ENCODE data around the gene FAM222B.

The FAM222B gene

DNA sequence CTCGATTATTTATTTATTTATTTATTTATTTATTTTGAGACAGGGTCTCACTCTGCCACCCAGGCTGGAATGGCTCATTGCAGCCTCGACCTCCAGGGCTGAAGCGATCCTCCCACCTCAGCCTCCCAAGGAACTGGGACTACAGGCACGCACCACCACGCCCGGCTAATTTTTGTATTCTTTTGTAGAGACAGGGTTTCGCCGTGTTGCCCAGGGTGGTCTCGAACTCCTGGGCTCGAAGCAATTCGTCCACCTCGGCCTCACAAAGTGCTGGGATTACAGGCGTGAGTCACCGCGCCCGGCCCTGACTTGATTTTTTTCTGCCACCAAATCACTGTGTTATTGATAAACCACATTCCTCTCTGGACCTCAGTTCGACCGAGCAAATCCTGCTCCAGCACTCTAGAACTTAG, 123.6 kb downstream of the FAM222B start (continued):
- TF ChIP-seq, protein P1, sequence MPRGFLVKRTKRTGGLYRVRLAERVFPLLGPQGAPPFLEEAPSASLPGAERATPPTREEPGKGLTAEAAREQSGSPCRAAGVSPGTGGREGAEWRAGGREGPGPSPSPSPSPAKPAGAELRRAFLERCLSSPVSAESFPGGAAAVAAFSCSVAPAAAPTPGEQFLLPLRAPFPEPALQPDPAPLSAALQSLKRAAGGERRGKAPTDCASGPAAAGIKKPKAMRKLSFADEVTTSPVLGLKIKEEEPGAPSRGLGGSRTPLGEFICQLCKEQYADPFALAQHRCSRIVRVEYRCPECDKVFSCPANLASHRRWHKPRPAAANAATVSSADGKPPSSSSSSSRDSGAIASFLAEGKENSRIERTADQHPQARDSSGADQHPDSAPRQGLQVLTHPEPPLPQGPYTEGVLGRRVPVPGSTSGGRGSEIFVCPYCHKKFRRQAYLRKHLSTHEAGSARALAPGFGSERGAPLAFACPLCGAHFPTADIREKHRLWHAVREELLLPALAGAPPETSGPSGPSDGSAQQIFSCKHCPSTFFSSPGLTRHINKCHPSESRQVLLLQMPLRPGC (tag by site-specific recombination; IDR thresholded peaks at IDR 0.05): 0 out of 2 replicates have a peak, but pooled peaks have one; percentile 20
- no peak for TF ChIP-seq ZNF670 (tag by site-specific recombination; IDR thresholded peaks at IDR 0.05; ENCODE audit: low read depth)
- TF ChIP-seq, protein P2, sequence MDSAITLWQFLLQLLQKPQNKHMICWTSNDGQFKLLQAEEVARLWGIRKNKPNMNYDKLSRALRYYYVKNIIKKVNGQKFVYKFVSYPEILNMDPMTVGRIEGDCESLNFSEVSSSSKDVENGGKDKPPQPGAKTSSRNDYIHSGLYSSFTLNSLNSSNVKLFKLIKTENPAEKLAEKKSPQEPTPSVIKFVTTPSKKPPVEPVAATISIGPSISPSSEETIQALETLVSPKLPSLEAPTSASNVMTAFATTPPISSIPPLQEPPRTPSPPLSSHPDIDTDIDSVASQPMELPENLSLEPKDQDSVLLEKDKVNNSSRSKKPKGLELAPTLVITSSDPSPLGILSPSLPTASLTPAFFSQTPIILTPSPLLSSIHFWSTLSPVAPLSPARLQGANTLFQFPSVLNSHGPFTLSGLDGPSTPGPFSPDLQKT (IDR thresholded peaks at IDR 0.05; ENCODE audit: borderline replicate concordance, low read depth, low read length): no peak
- no peak for TF ChIP-seq ZNF175 (tag by site-specific recombination; IDR thresholded peaks at IDR 0.05)
- TF ChIP-seq, protein P3, sequence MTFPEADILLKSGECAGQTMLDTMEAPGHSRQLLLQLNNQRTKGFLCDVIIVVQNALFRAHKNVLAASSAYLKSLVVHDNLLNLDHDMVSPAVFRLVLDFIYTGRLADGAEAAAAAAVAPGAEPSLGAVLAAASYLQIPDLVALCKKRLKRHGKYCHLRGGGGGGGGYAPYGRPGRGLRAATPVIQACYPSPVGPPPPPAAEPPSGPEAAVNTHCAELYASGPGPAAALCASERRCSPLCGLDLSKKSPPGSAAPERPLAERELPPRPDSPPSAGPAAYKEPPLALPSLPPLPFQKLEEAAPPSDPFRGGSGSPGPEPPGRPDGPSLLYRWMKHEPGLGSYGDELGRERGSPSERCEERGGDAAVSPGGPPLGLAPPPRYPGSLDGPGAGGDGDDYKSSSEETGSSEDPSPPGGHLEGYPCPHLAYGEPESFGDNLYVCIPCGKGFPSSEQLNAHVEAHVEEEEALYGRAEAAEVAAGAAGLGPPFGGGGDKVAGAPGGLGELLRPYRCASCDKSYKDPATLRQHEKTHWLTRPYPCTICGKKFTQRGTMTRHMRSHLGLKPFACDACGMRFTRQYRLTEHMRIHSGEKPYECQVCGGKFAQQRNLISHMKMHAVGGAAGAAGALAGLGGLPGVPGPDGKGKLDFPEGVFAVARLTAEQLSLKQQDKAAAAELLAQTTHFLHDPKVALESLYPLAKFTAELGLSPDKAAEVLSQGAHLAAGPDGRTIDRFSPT (tag by site-specific recombination; IDR thresholded peaks at IDR 0.05): peak; percentile 81
- TF ChIP-seq ZNF768 (tag by site-specific recombination; IDR thresholded peaks at IDR 0.05): no peak
- TF ChIP-seq ZNF501 (tag by site-specific recombination; IDR thresholded peaks at IDR 0.05): 0 out of 2 replicates have a peak, but pooled peaks have one; percentile 26
- peak; percentile 29; the same call in 1 of the 2 replicates for TF ChIP-seq ZFP37 (tag by site-specific recombination; IDR thresholded peaks at IDR 0.05)
- TF ChIP-seq, protein P4, sequence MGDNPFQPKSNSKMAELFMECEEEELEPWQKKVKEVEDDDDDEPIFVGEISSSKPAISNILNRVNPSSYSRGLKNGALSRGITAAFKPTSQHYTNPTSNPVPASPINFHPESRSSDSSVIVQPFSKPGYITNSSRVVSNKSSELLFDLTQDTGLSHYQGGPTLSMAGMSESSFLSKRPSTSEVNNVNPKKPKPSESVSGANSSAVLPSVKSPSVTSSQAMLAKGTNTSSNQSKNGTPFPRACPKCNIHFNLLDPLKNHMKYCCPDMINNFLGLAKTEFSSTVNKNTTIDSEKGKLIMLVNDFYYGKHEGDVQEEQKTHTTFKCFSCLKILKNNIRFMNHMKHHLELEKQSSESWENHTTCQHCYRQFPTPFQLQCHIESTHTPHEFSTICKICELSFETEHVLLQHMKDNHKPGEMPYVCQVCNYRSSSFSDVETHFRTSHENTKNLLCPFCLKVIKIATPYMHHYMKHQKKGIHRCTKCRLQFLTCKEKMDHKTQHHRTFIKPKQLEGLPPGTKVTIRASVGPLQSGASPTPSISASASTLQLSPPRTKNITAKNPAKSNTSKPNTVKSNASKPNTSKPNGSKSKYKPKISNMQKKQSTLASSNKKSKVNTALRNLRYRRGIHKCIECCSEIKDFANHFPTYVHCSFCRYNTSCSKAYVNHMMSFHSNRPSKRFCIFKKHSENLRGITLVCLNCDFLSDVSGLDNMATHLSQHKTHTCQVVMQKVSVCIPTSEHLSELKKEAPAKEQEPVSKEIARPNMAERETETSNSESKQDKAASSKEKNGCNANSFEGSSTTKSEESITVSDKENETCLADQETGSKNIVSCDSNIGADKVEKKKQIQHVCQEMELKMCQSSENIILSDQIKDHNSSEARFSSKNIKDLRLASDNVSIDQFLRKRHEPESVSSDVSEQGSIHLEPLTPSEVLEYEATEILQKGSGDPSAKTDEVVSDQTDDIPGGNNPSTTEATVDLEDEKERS (tag by site-specific recombination; IDR thresholded peaks at IDR 0.05): 0 out of 2 replicates have a peak, but pooled peaks have one; percentile 17
- no peak for TF ChIP-seq MYNN (tag by site-specific recombination; IDR thresholded peaks at IDR 0.05; ENCODE audit: borderline replicate concordance)

DNA sequence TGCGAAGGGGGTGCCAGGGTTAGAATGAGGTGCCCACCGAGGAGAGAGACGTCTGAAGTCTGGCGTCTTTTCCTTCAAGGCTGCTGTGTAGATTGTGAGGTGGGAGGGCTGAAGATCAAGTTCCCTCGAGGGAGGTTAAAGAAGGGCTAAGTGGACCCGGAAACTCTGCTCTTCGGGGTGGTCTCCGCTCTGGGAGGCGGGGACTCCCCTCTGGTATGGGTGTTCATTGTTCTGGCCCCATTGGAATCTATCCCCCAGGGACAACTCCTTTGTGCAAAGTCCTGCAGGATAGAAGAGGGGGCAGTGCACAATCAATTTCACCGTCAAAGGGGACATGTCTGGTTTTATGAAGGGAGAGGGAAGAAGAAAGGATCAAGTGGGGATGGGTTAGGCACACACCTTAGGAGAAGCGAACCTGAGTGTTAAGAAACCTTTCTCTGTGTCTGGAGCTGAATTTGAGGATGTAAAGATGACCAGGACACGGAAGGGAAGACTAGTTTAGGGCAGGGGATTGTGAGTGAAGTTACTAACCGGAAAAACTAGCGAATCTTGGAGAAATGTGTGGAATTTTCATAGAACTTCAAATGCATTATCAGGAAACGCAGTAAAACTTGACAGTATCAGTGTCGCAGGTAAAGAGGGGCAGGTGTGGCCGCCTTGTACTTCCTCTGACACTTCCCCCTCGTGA, 124.1 kb downstream of the FAM222B start:
- peaks cover 33 to 66% of the 10 kb centered on the region in 2 experiments for H3K36me3 ChIP-seq (ENCODE audit: control insufficient read depth in 2 of 2, insufficient read depth in 1 of 2, low read length in 2 of 2)
- peak overlapping the region; percentile 95 for H3K27ac ChIP-seq (ENCODE audit: extremely low read depth, low read depth, low read length)
- ChIA-PET CTCF (interaction anchor here (0.9 to 13.6 kb wide), 2 partner anchors 28 to 45 kb away, joined by 3 to 445 read pairs; partner anchors contain the start of gene TRAF4), POLR2A (interaction anchor here (1.1 to 4.3 kb wide), 9 partner anchors 10 to 233 kb away, joined by 4 to 190 read pairs (median 17); partner anchors contain the start of genes BLTP2, NEK8, PHF12 and PIGS)
- peaks cover 21% of the 10 kb centered on the region for H3K4me1 ChIP-seq (ENCODE audit: control insufficient read depth, insufficient read depth, low read length)
- H3K9me3 ChIP-seq (ENCODE audit: control insufficient read depth, insufficient read depth, low read depth, low read length): no peaks in the 10 kb centered on the region
- H3K4me3 ChIP-seq (ENCODE audit: low read depth, low read length): peak overlapping the region; percentile 67
- no peak for TF ChIP-seq EGR2 (tag by site-specific recombination; IDR thresholded peaks at IDR 0.05; ENCODE audit: low read depth)
- TF ChIP-seq, protein P5, sequence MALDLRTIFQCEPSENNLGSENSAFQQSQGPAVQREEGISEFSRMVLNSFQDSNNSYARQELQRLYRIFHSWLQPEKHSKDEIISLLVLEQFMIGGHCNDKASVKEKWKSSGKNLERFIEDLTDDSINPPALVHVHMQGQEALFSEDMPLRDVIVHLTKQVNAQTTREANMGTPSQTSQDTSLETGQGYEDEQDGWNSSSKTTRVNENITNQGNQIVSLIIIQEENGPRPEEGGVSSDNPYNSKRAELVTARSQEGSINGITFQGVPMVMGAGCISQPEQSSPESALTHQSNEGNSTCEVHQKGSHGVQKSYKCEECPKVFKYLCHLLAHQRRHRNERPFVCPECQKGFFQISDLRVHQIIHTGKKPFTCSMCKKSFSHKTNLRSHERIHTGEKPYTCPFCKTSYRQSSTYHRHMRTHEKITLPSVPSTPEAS (tag by site-specific recombination; IDR thresholded peaks at IDR 0.05): no peak
- peak; percentile 3; the same call in 1 of the 2 replicates for TF ChIP-seq SP2 (tag by site-specific recombination; IDR thresholded peaks at IDR 0.05)
- TF ChIP-seq ZFP37 (tag by site-specific recombination; IDR thresholded peaks at IDR 0.05): 0 out of 2 replicates have a peak, but pooled peaks have one; percentile 56
- no peak for TF ChIP-seq KLF16 (tag by site-specific recombination; IDR thresholded peaks at IDR 0.05)
- no peak for TF ChIP-seq ZNF133 (tag by site-specific recombination; IDR thresholded peaks at IDR 0.05)
- no peak; the same call in 1 of the 2 replicates for TF ChIP-seq SP3 (tag by site-specific recombination; IDR thresholded peaks at IDR 0.05)
- no peak for TF ChIP-seq ZNF514 (tag by site-specific recombination; IDR thresholded peaks at IDR 0.05)
- no peak for TF ChIP-seq ZEB2 (tag by site-specific recombination; IDR thresholded peaks at IDR 0.05)
- no peak for TF ChIP-seq ZNF768 (tag by site-specific recombination; IDR thresholded peaks at IDR 0.05)
- TF ChIP-seq, protein P6, sequence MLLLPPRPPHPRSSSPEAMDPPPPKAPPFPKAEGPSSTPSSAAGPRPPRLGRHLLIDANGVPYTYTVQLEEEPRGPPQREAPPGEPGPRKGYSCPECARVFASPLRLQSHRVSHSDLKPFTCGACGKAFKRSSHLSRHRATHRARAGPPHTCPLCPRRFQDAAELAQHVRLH (tag by site-specific recombination; IDR thresholded peaks at IDR 0.05): no peak
- TF ChIP-seq ZNF777 (tag by site-specific recombination; IDR thresholded peaks at IDR 0.05; ENCODE audit: borderline replicate concordance): no peak
- TF ChIP-seq, protein P7, sequence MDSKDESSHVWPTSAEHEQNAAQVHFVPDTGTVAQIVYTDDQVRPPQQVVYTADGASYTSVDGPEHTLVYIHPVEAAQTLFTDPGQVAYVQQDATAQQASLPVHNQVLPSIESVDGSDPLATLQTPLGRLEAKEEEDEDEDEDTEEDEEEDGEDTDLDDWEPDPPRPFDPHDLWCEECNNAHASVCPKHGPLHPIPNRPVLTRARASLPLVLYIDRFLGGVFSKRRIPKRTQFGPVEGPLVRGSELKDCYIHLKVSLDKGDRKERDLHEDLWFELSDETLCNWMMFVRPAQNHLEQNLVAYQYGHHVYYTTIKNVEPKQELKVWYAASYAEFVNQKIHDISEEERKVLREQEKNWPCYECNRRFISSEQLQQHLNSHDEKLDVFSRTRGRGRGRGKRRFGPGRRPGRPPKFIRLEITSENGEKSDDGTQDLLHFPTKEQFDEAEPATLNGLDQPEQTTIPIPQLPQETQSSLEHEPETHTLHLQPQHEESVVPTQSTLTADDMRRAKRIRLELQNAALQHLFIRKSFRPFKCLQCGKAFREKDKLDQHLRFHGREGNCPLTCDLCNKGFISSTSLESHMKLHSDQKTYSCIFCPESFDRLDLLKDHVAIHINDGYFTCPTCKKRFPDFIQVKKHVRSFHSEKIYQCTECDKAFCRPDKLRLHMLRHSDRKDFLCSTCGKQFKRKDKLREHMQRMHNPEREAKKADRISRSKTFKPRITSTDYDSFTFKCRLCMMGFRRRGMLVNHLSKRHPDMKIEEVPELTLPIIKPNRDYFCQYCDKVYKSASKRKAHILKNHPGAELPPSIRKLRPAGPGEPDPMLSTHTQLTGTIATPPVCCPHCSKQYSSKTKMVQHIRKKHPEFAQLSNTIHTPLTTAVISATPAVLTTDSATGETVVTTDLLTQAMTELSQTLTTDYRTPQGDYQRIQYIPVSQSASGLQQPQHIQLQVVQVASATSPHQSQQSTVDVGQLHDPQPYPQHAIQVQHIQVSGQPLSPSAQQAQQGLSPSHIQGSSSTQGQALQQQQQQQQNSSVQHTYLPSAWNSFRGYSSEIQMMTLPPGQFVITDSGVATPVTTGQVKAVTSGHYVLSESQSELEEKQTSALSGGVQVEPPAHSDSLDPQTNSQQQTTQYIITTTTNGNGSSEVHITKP (tag by site-specific recombination; IDR thresholded peaks at IDR 0.05): peak; percentile 96

Measured in HEK293 (cell line).